ENCODE results near the gene SCD5. TPM values are rescaled to one million over a fixed set of nuclear protein-coding genes. Genes with fewer than 3 reads are reported as not detected.

The SCD5 gene
- total and polyA plus RNA-seq, 2 of the 13 experiments (the other 11 are each of a cell fraction or from before 2014, with no cell fraction given), result not detected

- WGBS (ENCODE audit: low lambda C conversion rate), result 32% methylated on average over 3 of the region's 4 CpGs
- intact Hi-C loops (cut with micrococcal nuclease; ENCODE audit: unreplicated experiment) (no loop called here), in situ Hi-C loops (cut with HindIII; ENCODE audit: extremely low pct_ligation_motif_present, low pct_unique_long_range_greater_than_20kb) (no loop called here)
- ChIA-PET CTCF (ENCODE audit: low intra/inter-chr PET ratio, low total read pairs) (no interaction called here), POLR2A (no interaction called here)
- H3K9ac ChIP-seq (ENCODE audit: insufficient read depth, low read depth, low read length), result no peak overlapping the region
- FAIRE-seq (no peak), DNase-seq (ENCODE audit: low spot score) (no peak), ATAC-seq (no peak)
- H3K9me3 ChIP-seq (ENCODE audit: low read length), result no peaks in the 10 kb centered on the region
- no peaks in the 10 kb centered on the region for H4K20me1 ChIP-seq (ENCODE audit: insufficient read depth, low read length)
- no peak overlapping the region for H3K4me3 ChIP-seq (replicated peaks in 1 of 3; ENCODE audit: insufficient read depth in 1 of 3, low read depth in 2 of 3, low read length in 3 of 3)
- TF ChIP-seq GTF2F1 (IDR thresholded peaks at IDR 0.05; ENCODE audit: low read length) (no peak), HCFC1 (IDR thresholded peaks at IDR 0.05; ENCODE audit: low read depth, low read length) (no peak), RAD21 (CRISPR knock-in tag; IDR thresholded peaks at IDR 0.05) (no peak), ZNF670 (CRISPR knock-in tag; IDR thresholded peaks at IDR 0.05; ENCODE audit: borderline replicate concordance) (no peak), SMYD3 (CRISPR knock-in tag; IDR thresholded peaks at IDR 0.05) (no peak), DRAP1 (CRISPR knock-in tag; IDR thresholded peaks at IDR 0.05) (no peak), KMT2A (CRISPR knock-in tag; IDR thresholded peaks at IDR 0.05) (no peak), PTBP1 (IDR thresholded peaks at IDR 0.05; ENCODE audit: low read depth, low read length, poor library complexity, severe bottlenecking) (no peak), SALL1 (CRISPR knock-in tag; IDR thresholded peaks at IDR 0.05) (no peak), NR2F2 (IDR thresholded peaks at IDR 0.05; ENCODE audit: borderline replicate concordance, low read depth) (no peak), ZNF552 (CRISPR knock-in tag; IDR thresholded peaks at IDR 0.05; ENCODE audit: borderline replicate concordance) (no peak), ZNF326 (CRISPR knock-in tag; IDR thresholded peaks at IDR 0.05; ENCODE audit: borderline replicate concordance) (no peak), ZKSCAN1 (IDR thresholded peaks at IDR 0.05; ENCODE audit: low read length) (no peak), ZFP37 (CRISPR knock-in tag; IDR thresholded peaks at IDR 0.05; ENCODE audit: borderline replicate concordance) (no peak)
- TF ChIP-seq, protein P1, sequence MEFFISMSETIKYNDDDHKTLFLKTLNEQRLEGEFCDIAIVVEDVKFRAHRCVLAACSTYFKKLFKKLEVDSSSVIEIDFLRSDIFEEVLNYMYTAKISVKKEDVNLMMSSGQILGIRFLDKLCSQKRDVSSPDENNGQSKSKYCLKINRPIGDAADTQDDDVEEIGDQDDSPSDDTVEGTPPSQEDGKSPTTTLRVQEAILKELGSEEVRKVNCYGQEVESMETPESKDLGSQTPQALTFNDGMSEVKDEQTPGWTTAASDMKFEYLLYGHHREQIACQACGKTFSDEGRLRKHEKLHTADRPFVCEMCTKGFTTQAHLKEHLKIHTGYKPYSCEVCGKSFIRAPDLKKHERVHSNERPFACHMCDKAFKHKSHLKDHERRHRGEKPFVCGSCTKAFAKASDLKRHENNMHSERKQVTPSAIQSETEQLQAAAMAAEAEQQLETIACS (CRISPR knock-in tag; IDR thresholded peaks at IDR 0.05), result no peak
- TF ChIP-seq, protein P2, sequence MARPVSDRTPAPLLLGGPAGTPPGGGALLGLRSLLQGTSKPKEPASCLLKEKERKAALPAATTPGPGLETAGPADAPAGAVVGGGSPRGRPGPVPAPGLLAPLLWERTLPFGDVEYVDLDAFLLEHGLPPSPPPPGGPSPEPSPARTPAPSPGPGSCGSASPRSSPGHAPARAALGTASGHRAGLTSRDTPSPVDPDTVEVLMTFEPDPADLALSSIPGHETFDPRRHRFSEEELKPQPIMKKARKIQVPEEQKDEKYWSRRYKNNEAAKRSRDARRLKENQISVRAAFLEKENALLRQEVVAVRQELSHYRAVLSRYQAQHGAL (CRISPR knock-in tag; IDR thresholded peaks at IDR 0.05; ENCODE audit: not compliant biosample characterization), result no peak
- H3K36me3 ChIP-seq (replicated peaks in 1 of 2; ENCODE audit: control insufficient read depth in 1 of 2, insufficient read depth in 2 of 2, low read length in 2 of 2), result no peaks in the 10 kb centered on the region
- no TSS peak for BruUV-seq (replicated peaks)
- H3K27ac ChIP-seq (ENCODE audit: extremely low read length, insufficient read depth, low read length), result no peak overlapping the region
- H3K79me2 ChIP-seq (ENCODE audit: insufficient read depth, low read length), result no peaks in the 10 kb centered on the region
- H3K4me1 ChIP-seq (ENCODE audit: insufficient read depth, low read length), result no peaks in the 10 kb centered on the region
- H2AFZ ChIP-seq (ENCODE audit: low read length), result no peak overlapping the region
- H3K4me2 ChIP-seq (ENCODE audit: low read depth, low read length), result no peak overlapping the region
- peaks cover 0 to 17% of the 10 kb centered on the region in 2 experiments; a peak in 1 of 5 replicates for H3K27me3 ChIP-seq (ENCODE audit: control insufficient read depth in 1 of 2, insufficient read depth in 2 of 2, low read length in 2 of 2)
Observed at GRCh38 chr4:82773057-82773456, 25.5 kb downstream of the SCD5 start.
